WTC11 (cell line): ENCODE data around the gene CCDC24. TPM values are rescaled to one million over a fixed set of nuclear protein-coding genes. Genes with fewer than 3 reads are reported as not detected.

Source experiments
- ATAC-seq: fragments of 200-7000 bp; cut with Tn5 transposase; 2 replicates; pipeline ENCODE4 v1.10.0; 2021; ENCODE audit warnings: mild to moderate bottlenecking, moderate library complexity
- CTCF ChIA-PET: fragments of 300-600 bp; sonication (Branson Sonifier 250); formaldehyde crosslinking; loops from one replicate; lab custom pipeline; 2021; ENCODE audit warnings: antibody characterized with exemption; lab: Charles Lee
- POLR2A ChIA-PET: fragments of 350-600 bp; sonication (Branson Sonifier 250); formaldehyde crosslinking; loops from one replicate; lab custom pipeline; 2021; ENCODE audit warnings: antibody characterized with exemption; lab: Charles Lee
- DNase-seq: peaks from one replicate; pipeline ENCODE4 v3.0.0; 2021; ENCODE audit warnings: low spot score
- H3K27ac Mint-ChIP-seq: 2 replicates; pipeline ENCODE4 v1.8.0; 2021; ENCODE audit warnings: mixed read lengths
- H3K27me3 Mint-ChIP-seq: 2 replicates; pipeline ENCODE4 v1.8.0; 2021; ENCODE audit warnings: low read depth, mild to moderate bottlenecking, moderate library complexity, mixed read lengths
- H3K36me3 Mint-ChIP-seq: 2 replicates; pipeline ENCODE4 v1.8.0; 2021; ENCODE audit warnings: mixed read lengths
- H3K4me1 Mint-ChIP-seq: 2 replicates; pipeline ENCODE4 v1.8.0; 2022; ENCODE audit warnings: mixed read lengths
- H3K4me3 Mint-ChIP-seq: 2 replicates; pipeline ENCODE4 v1.8.0; 2021; ENCODE audit warnings: mild to moderate bottlenecking, moderate library complexity, mixed read lengths
- H3K9me3 Mint-ChIP-seq: 2 replicates; pipeline ENCODE4 v1.8.0; 2021; ENCODE audit warnings: mixed read lengths
- AFF4 ChIP-seq: sonication (generic); formaldehyde crosslinking; IDR thresholded peaks from 2 replicates; pipeline ENCODE4 v1.8.1; 2023; ENCODE audit warnings: mild to moderate bottlenecking, missing genetic modification reagents, borderline replicate concordance
- CREB1 ChIP-seq: sonication (generic); formaldehyde crosslinking; IDR thresholded peaks from 2 replicates; pipeline ENCODE4 v1.8.0; 2023; ENCODE audit warnings: mild to moderate bottlenecking, missing genetic modification reagents
- CREM ChIP-seq: sonication (generic); formaldehyde crosslinking; IDR thresholded peaks from 2 replicates; pipeline ENCODE4 v1.8.1; 2022; ENCODE audit warnings: mild to moderate bottlenecking, missing genetic modification reagents, moderate library complexity
- ELF4 ChIP-seq: sonication (generic); formaldehyde crosslinking; IDR thresholded peaks from 2 replicates; pipeline ENCODE4 v1.8.1; 2022; ENCODE audit warnings: low read depth, mild to moderate bottlenecking, moderate library complexity, missing genetic modification reagents
- EMX1 ChIP-seq: fragments of 250-450 bp; sonication (Bioruptor Pico); IDR thresholded peaks from 2 replicates; pipeline ENCODE4 v1.8.0; 2021; ENCODE audit warnings: mild to moderate bottlenecking
- FOXJ3 ChIP-seq: sonication (generic); formaldehyde crosslinking; IDR thresholded peaks from 2 replicates; pipeline ENCODE4 v1.9.0; 2021; ENCODE audit warnings: missing genetic modification reagents, mild to moderate bottlenecking, borderline replicate concordance
- HMGA2 ChIP-seq: fragments of 250-450 bp; sonication (Bioruptor Pico); IDR thresholded peaks from 2 replicates; pipeline ENCODE4 v1.4.0; 2021; ENCODE audit warnings: mild to moderate bottlenecking, moderate library complexity
- MXD4 ChIP-seq: fragments of 250-450 bp; sonication (Bioruptor Pico); IDR thresholded peaks from 2 replicates; pipeline ENCODE4 v1.8.0; 2021; ENCODE audit warnings: mild to moderate bottlenecking, moderate library complexity, borderline replicate concordance
- PRRX2 ChIP-seq: fragments of 250-450 bp; sonication (Bioruptor Pico); IDR thresholded peaks from 2 replicates; pipeline ENCODE4 v1.8.0; 2021; ENCODE audit warnings: mild to moderate bottlenecking
- RELA ChIP-seq: sonication (generic); formaldehyde crosslinking; IDR thresholded peaks from 2 replicates; pipeline ENCODE4 v1.8.1; 2022; ENCODE audit warnings: missing genetic modification reagents, mild to moderate bottlenecking, borderline replicate concordance
- RORB ChIP-seq: fragments of 250-450 bp; sonication (Bioruptor Pico); IDR thresholded peaks from 2 replicates; pipeline ENCODE4 v1.9.0; 2021; ENCODE audit warnings: mild to moderate bottlenecking
- TP53 ChIP-seq: sonication (generic); formaldehyde crosslinking; IDR thresholded peaks from 2 replicates; pipeline ENCODE4 v1.8.1; 2023; ENCODE audit warnings: mild to moderate bottlenecking, missing genetic modification reagents
- ZBTB43 ChIP-seq: sonication (generic); formaldehyde crosslinking; IDR thresholded peaks from 2 replicates; pipeline ENCODE4 v1.8.1; 2023; ENCODE audit warnings: mild to moderate bottlenecking, missing genetic modification reagents
- ZMAT4 ChIP-seq: fragments of 250-450 bp; sonication (Bioruptor Pico); IDR thresholded peaks from 2 replicates; pipeline ENCODE4 v1.9.0; 2021; ENCODE audit warnings: mild to moderate bottlenecking
- ZNF219 ChIP-seq: sonication (generic); formaldehyde crosslinking; IDR thresholded peaks from 2 replicates; pipeline ENCODE4 v1.8.0; 2023; ENCODE audit warnings: missing genetic modification reagents, mild to moderate bottlenecking, borderline replicate concordance
- ZNF396 ChIP-seq: fragments of 250-450 bp; sonication (Bioruptor Pico); IDR thresholded peaks from 2 replicates; pipeline ENCODE4 v1.8.0; 2021; ENCODE audit warnings: mild to moderate bottlenecking, moderate library complexity, borderline replicate concordance
- ZNF423 ChIP-seq: fragments of 250-450 bp; sonication (Bioruptor Pico); IDR thresholded peaks from 2 replicates; pipeline ENCODE4 v2.1.2; 2022; ENCODE audit warnings: mild to moderate bottlenecking, moderate library complexity
- ZNF425 ChIP-seq: fragments of 250-450 bp; sonication (Bioruptor Pico); conservative IDR thresholded peaks from 2 replicates; pipeline ENCODE4 v1.9.0; 2021; ENCODE audit warnings: mild to moderate bottlenecking
- total RNA-seq: library from RNA; stranded (reverse); gene quantifications from 3 replicates; pipeline ENCODE4 v1.2.3, GENCODE V29; 2021
- TF ChIP-seq, protein P1 (sequence below): fragments of 250-450 bp; sonication (Bioruptor Pico); IDR thresholded peaks from 2 replicates; pipeline ENCODE4 v1.9.0; 2021; ENCODE audit warnings: mild to moderate bottlenecking
- TF ChIP-seq, protein P2 (sequence below): sonication (generic); formaldehyde crosslinking; IDR thresholded peaks from 2 replicates; pipeline ENCODE4 v1.8.1; 2023; ENCODE audit warnings: mild to moderate bottlenecking, missing genetic modification reagents, moderate library complexity
- TF ChIP-seq, protein P3 (sequence below): sonication (generic); formaldehyde crosslinking; conservative IDR thresholded peaks from 2 replicates; pipeline ENCODE4 v1.8.1; 2022; ENCODE audit warnings: mild to moderate bottlenecking, missing genetic modification reagents
- TF ChIP-seq, protein P4 (sequence below): sonication (generic); formaldehyde crosslinking; IDR thresholded peaks from 2 replicates; pipeline ENCODE4 v1.8.1; 2023; ENCODE audit warnings: mild to moderate bottlenecking, missing genetic modification reagents, moderate library complexity

Gene CCDC24
- total RNA-seq, 1 experiment from 2014 or later: 12.1 TPM

GRCh38 chr1:43953361-43953760, 38.0 kb upstream of the CCDC24 start (continued):
- TF ChIP-seq, protein P1, sequence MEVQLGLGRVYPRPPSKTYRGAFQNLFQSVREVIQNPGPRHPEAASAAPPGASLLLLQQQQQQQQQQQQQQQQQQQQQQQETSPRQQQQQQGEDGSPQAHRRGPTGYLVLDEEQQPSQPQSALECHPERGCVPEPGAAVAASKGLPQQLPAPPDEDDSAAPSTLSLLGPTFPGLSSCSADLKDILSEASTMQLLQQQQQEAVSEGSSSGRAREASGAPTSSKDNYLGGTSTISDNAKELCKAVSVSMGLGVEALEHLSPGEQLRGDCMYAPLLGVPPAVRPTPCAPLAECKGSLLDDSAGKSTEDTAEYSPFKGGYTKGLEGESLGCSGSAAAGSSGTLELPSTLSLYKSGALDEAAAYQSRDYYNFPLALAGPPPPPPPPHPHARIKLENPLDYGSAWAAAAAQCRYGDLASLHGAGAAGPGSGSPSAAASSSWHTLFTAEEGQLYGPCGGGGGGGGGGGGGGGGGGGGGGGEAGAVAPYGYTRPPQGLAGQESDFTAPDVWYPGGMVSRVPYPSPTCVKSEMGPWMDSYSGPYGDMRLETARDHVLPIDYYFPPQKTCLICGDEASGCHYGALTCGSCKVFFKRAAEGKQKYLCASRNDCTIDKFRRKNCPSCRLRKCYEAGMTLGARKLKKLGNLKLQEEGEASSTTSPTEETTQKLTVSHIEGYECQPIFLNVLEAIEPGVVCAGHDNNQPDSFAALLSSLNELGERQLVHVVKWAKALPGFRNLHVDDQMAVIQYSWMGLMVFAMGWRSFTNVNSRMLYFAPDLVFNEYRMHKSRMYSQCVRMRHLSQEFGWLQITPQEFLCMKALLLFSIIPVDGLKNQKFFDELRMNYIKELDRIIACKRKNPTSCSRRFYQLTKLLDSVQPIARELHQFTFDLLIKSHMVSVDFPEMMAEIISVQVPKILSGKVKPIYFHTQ (CRISPR knock-in tag): no peak
- TF ChIP-seq ZBTB43 (CRISPR knock-in tag): no peak
- TF ChIP-seq, protein P2, sequence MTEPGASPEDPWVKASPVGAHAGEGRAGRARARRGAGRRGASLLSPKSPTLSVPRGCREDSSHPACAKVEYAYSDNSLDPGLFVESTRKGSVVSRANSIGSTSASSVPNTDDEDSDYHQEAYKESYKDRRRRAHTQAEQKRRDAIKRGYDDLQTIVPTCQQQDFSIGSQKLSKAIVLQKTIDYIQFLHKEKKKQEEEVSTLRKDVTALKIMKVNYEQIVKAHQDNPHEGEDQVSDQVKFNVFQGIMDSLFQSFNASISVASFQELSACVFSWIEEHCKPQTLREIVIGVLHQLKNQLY (CRISPR knock-in tag): no peak

DNA sequence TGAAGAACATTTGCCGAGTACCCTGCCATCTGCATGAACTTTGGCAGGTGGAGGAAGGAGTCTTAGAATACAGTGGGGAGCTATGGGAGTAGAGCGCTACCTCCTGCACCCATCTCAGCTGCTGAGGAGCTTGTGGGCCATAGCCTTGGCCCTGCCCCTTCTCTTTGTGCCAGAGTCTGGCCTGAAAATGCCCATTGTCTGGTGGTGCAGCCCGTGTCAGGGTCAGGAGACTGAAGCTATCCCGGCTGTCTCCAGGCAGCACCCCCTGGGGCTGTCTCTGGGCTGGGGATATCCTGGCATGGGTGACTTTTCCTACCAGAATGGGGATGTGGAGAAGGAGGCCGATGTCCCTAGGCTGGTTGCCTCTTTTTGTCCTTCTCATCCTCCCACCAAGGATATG, 37.4 kb upstream of the CCDC24 start:
- H3K9me3 Mint-ChIP-seq: no peaks in the 10 kb centered on the region
- TF ChIP-seq, protein P3, sequence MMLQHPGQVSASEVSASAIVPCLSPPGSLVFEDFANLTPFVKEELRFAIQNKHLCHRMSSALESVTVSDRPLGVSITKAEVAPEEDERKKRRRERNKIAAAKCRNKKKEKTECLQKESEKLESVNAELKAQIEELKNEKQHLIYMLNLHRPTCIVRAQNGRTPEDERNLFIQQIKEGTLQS (CRISPR knock-in tag): no peak
- TF ChIP-seq CREM (CRISPR knock-in tag) (no peak), ZNF219 (no peak), ELF4 (no peak), MXD4 (CRISPR knock-in tag) (no peak), ZMAT4 (no peak), RELA (CRISPR knock-in tag) (no peak), HMGA2 (CRISPR knock-in tag) (no peak), RORB (CRISPR knock-in tag) (no peak), EMX1 (CRISPR knock-in tag) (no peak), FOXJ3 (CRISPR knock-in tag) (no peak), ZBTB43 (CRISPR knock-in tag) (no peak), PRRX2 (no peak), AFF4 (CRISPR knock-in tag) (no peak), ZNF396 (no peak), TP53 (CRISPR knock-in tag) (no peak), ZNF425 (CRISPR knock-in tag) (no peak), CREB1 (CRISPR knock-in tag) (no peak), ZNF423 (CRISPR knock-in tag) (no peak)
- TF ChIP-seq, protein P4, sequence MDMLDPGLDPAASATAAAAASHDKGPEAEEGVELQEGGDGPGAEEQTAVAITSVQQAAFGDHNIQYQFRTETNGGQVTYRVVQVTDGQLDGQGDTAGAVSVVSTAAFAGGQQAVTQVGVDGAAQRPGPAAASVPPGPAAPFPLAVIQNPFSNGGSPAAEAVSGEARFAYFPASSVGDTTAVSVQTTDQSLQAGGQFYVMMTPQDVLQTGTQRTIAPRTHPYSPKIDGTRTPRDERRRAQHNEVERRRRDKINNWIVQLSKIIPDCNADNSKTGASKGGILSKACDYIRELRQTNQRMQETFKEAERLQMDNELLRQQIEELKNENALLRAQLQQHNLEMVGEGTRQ (CRISPR knock-in tag): no peak
- DNase-seq: no peak
- no peak for ATAC-seq
- peaks cover 13% of the 10 kb centered on the region; the same call in 1 of the 2 replicates for H3K36me3 Mint-ChIP-seq
- POLR2A ChIA-PET: interaction anchor here (1.0 to 1.4 kb wide), 3 partner anchors 20 to 38 kb away, joined by 3 to 4 read pairs (median 4); no protein-coding TSS in a partner anchor
- CTCF ChIA-PET: interaction anchor here (0.8 to 2.8 kb wide), 4 partner anchors 19 to 301 kb away, joined by 3 to 46 read pairs (median 12); partner anchors contain the start of gene ARTN
- H3K27ac Mint-ChIP-seq: no peak overlapping the region
- peaks cover 12% of the 10 kb centered on the region for H3K4me1 Mint-ChIP-seq
- H3K27me3 Mint-ChIP-seq: no peaks in the 10 kb centered on the region
- no peak overlapping the region for H3K4me3 Mint-ChIP-seq
